Hepatocyte (in vitro differentiated cells): ENCODE results near the gene PSMG2. TPM values are rescaled to one million over a fixed set of nuclear protein-coding genes. Genes with fewer than 3 reads are reported as not detected.
"Not testable (repeated sequence)": the region's sequence is repeated elsewhere in the genome, so short reads cannot be mapped to it uniquely, and the experiment has no call there.

Experiments
- DNase-seq: peaks from one replicate; pipeline ENCODE4 v3.0.0-alpha.2; 2016; ENCODE audit warnings: low spot score
- H2AFZ ChIP-seq: fragments of 200-600 bp; sonication (generic); 2 replicates; pipeline ENCODE4 v1.6.0; 2016; ENCODE audit warnings: antibody characterized with exemption, mild to moderate bottlenecking
- H3K27ac ChIP-seq: fragments of 200-600 bp; sonication (generic); 2 replicates; pipeline ENCODE4 v1.5.1; 2016; ENCODE audit warnings: mild to moderate bottlenecking
- H3K27me3 ChIP-seq: fragments of 200-600 bp; sonication (generic); 2 replicates; pipeline ENCODE4 v1.6.1; 2016
- H3K36me3 ChIP-seq: fragments of 200-600 bp; sonication (generic); replicated peaks from 2 replicates; pipeline ENCODE4 v1.5.1; 2016; ENCODE audit warnings: low read depth; ENCODE audit not compliant: insufficient read depth
- H3K4me1 ChIP-seq: fragments of 200-600 bp; sonication (generic); 2 replicates; pipeline ENCODE4 v1.5.1; 2016; ENCODE audit warnings: mild to moderate bottlenecking, moderate library complexity; ENCODE audit not compliant: insufficient read depth
- H3K4me2 ChIP-seq: fragments of 200-600 bp; sonication (generic); 2 replicates; pipeline ENCODE4 v1.6.0; 2016
- H3K4me3 ChIP-seq: fragments of 200-600 bp; sonication (generic); 2 replicates; pipeline ENCODE4 v1.5.1; 2016; ENCODE audit warnings: mild to moderate bottlenecking
- H3K79me2 ChIP-seq: fragments of 200-600 bp; sonication (generic); 2 replicates; pipeline ENCODE4 v1.6.0; 2017; ENCODE audit warnings: mild to moderate bottlenecking
- H3K9me2 ChIP-seq: fragments of 200-600 bp; sonication (generic); replicated peaks from 2 replicates; pipeline ENCODE4 v1.6.0; 2017; ENCODE audit warnings: mild to moderate bottlenecking; ENCODE audit not compliant: insufficient read depth
- H3K9me3 ChIP-seq: fragments of 200-600 bp; sonication (generic); 2 replicates; pipeline ENCODE4 v1.5.1; 2016; ENCODE audit warnings: low read depth, mild to moderate bottlenecking
- H4K20me1 ChIP-seq: fragments of 200-600 bp; sonication (generic); 2 replicates; pipeline ENCODE4 v1.6.0; 2016; ENCODE audit warnings: mild to moderate bottlenecking; ENCODE audit not compliant: insufficient read depth, poor library complexity, severe bottlenecking
- EZH2 ChIP-seq: fragments of 200-600 bp; sonication (generic); IDR thresholded peaks from 2 replicates; pipeline ENCODE4 v1.6.1; 2016; ENCODE audit warnings: antibody characterized with exemption, mild to moderate bottlenecking, borderline replicate concordance
- EZH2phosphoT487 ChIP-seq: fragments of 200-600 bp; sonication (generic); IDR thresholded peaks from one replicate; pipeline ENCODE4 v1.6.1; 2018; ENCODE audit warnings: antibody characterized with exemption, mild to moderate bottlenecking, low read depth, moderate library complexity; ENCODE audit not compliant: unreplicated experiment, severe bottlenecking
- WGBS: methylation state at CpG from one replicate; pipeline ENCODE4 v1.1.6; 2016; ENCODE audit warnings: low lambda C conversion rate; ENCODE audit errors: missing lambda C conversion rate; 5-methylcytosine and 5-hydroxymethylcytosine counted together
- polyA plus RNA-seq: library from polyadenylated mRNA; unstranded; fragments of >200 nt; fragmentation: Nextera tagmentation; extraction: Ambion mirVana; gene quantifications from 2 replicates; pipeline ENCODE4 v1.2.1, GENCODE V29; 2016
- total RNA-seq: library from RNA; depleted of rRNA; stranded (reverse); fragments of >200 nt; gene quantifications from 2 replicates; pipeline ENCODE4 v1.2.3, GENCODE V29; 2014
- TF ChIP-seq, protein P1 (sequence below): fragments of 200-600 bp; sonication (generic); IDR thresholded peaks from 2 replicates; pipeline ENCODE4 v1.5.1; 2016; ENCODE audit warnings: antibody characterized with exemption, mild to moderate bottlenecking; ENCODE audit not compliant: poor library complexity

The PSMG2 gene
- total and polyA plus RNA-seq, 2 experiments from 2014 or later: 76.2 to 79.4 TPM

DNA sequence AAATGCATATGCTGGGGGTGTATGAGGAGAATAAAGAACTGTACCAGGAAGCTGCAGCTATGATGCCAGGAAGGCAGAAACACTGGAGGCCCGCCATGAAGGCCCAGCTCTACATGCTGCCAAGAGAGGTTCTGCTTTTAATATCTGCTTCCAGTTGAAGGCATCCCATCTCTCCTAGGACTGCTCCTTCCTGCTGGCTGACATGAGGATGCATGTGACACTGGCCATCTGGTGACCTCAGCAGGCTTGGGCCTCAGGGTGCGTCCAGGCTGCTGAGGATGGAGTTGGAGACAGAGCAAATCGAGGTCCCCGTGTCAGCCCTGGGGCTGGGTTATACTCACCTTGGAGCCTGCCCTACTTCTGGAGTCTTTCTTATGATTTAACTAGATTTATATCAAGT, 49.0 kb downstream of the PSMG2 start:
- H3K4me3 ChIP-seq: no peak overlapping the region
- no peaks in the 10 kb centered on the region for H3K9me3 ChIP-seq
- TF ChIP-seq EZH2phosphoT487 (no peak), EZH2 (no peak)
- TF ChIP-seq, protein P1, sequence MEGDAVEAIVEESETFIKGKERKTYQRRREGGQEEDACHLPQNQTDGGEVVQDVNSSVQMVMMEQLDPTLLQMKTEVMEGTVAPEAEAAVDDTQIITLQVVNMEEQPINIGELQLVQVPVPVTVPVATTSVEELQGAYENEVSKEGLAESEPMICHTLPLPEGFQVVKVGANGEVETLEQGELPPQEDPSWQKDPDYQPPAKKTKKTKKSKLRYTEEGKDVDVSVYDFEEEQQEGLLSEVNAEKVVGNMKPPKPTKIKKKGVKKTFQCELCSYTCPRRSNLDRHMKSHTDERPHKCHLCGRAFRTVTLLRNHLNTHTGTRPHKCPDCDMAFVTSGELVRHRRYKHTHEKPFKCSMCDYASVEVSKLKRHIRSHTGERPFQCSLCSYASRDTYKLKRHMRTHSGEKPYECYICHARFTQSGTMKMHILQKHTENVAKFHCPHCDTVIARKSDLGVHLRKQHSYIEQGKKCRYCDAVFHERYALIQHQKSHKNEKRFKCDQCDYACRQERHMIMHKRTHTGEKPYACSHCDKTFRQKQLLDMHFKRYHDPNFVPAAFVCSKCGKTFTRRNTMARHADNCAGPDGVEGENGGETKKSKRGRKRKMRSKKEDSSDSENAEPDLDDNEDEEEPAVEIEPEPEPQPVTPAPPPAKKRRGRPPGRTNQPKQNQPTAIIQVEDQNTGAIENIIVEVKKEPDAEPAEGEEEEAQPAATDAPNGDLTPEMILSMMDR: no peak
- no peak overlapping the region for H3K4me2 ChIP-seq
- H3K9me2 ChIP-seq: no peaks in the 10 kb centered on the region
- H3K4me1 ChIP-seq: no peaks in the 10 kb centered on the region
- no peaks in the 10 kb centered on the region for H4K20me1 ChIP-seq
- H3K27ac ChIP-seq: no peak overlapping the region
- H3K79me2 ChIP-seq: no peaks in the 10 kb centered on the region
- no peak for DNase-seq
- no peak overlapping the region for H2AFZ ChIP-seq
- H3K36me3 ChIP-seq: no peaks in the 10 kb centered on the region
- no peaks in the 10 kb centered on the region for H3K27me3 ChIP-seq
- WGBS: 94% methylated on average over 4 of the region's 4 CpGs

DNA sequence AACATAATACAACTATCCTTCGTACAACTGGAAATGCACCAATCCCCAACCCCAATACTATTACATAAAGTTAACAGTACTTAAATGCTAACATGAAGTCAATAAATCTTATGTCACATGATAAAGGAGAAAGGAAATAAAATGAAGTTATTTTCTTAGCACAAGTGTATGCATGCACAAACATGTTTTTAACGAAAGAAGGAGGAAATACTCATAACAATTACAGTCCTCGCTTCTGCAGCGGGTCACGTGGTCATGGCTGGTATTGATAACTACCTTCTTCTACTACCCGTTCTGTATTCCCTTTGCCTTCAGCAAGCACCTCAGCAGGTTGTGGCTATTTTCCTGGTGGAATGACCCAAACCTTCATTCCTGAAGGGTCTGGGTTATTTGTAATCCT, 51.7 kb downstream of the PSMG2 start:
- H3K27ac ChIP-seq: no peak overlapping the region
- 92% methylated on average over 6 of the region's 6 CpGs for WGBS
- no peaks in the 10 kb centered on the region for H3K79me2 ChIP-seq
- no peak overlapping the region for H3K4me3 ChIP-seq
- no peaks in the 10 kb centered on the region for H3K9me2 ChIP-seq
- H4K20me1 ChIP-seq: no peaks in the 10 kb centered on the region
- H3K9me3 ChIP-seq: no peaks in the 10 kb centered on the region
- H3K27me3 ChIP-seq: no peaks in the 10 kb centered on the region
- no peak overlapping the region for H2AFZ ChIP-seq
- TF ChIP-seq EZH2 (no peak), EZH2phosphoT487 (no peak)
- TF ChIP-seq, protein P1: no peak
- H3K4me2 ChIP-seq: no peak overlapping the region
- H3K36me3 ChIP-seq: no peaks in the 10 kb centered on the region
- no peaks in the 10 kb centered on the region for H3K4me1 ChIP-seq
- no peak for DNase-seq

DNA sequence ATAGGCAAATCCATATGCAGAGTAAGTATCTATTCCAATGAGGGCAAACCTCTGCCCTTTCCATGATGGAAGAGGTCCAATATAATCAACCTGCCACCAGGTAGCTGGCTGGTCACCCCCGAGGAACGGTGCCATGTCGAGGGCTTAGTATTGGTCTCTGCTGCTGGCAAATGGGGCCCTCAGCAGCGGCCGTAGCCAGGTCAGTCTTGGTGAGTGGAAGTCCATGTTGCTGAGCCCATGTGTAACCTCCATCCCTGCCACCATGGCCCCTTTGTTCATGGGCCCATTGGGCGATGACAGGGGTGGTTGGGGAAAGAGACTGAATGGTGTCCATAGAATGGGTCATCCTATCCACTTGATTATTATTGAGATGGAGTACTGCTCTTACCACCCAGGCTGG, 52.8 kb downstream of the PSMG2 start:
- not testable (repeated sequence) for DNase-seq, H4K20me1 ChIP-seq, H2AFZ ChIP-seq, H3K9me2 ChIP-seq, H3K9me3 ChIP-seq, H3K4me2 ChIP-seq, H3K36me3 ChIP-seq, H3K27me3 ChIP-seq, H3K79me2 ChIP-seq, H3K4me1 ChIP-seq, H3K4me3 ChIP-seq, H3K27ac ChIP-seq
- 94% methylated on average over 6 of the region's 6 CpGs for WGBS

DNA sequence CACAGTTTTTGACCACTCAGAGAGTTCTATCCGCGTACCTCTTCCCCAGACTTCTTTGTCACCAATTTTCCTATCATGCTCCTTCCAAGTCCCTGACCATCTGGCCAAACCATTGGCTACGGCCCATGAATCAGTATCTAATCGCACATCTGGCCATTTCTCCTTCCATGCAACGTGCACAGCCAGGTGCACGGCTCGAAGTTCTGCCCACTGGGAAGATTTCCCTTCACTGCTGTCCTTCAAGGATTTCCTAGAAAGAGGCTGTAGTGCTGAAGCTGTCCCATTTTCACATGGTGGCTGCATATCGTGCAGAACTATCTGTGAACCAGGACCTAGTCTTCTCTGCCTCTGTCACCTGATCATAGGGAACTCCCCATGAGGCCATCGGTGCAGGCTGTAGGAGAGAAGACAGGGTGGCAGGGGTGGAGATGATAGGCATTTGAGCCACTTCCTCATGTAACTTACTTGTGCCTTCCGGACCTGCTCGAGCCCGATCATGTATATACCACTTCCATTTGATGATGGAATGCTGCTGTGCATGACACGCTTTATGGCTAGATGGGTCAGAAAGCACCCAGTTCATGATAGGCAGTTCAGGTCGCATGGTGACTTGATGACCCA, 53.9 kb downstream of the PSMG2 start:
- H3K9me3 ChIP-seq, H3K79me2 ChIP-seq, H3K4me2 ChIP-seq, H3K27me3 ChIP-seq, H3K27ac ChIP-seq, H3K36me3 ChIP-seq, DNase-seq, H3K4me3 ChIP-seq, H4K20me1 ChIP-seq, H3K9me2 ChIP-seq, H2AFZ ChIP-seq, H3K4me1 ChIP-seq: not testable (repeated sequence)
- WGBS: 94% methylated on average over 14 of the region's 14 CpGs

DNA sequence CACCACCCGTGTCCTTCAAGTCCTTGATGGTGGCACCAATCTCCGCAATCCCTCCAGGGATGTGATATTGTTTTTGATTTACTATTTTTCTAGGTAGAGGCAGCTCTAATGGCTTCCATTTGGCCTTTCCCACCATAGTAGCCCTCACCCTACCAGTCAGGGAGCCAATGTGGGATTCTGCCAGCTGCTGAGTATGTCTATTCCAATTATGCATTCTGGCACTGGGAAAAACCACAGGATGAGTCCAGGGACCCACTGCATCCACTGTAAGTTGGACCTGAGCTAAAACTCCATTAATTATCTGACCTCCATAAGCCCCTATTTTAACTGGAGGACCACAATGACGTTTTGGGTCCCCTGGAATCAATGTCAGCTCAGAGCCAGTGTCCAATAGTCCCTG, 55.7 kb downstream of the PSMG2 start:
- H3K79me2 ChIP-seq, H3K4me1 ChIP-seq: not testable (repeated sequence)
- 83% methylated on average over 3 of the region's 3 CpGs for whole genome bisulfite sequencing

More for the DNA sequence above, 55.7 kb downstream of the PSMG2 start:
- H4K20me1 ChIP-seq, DNase-seq, H3K4me3 ChIP-seq, H3K9me2 ChIP-seq, H3K4me2 ChIP-seq, H3K36me3 ChIP-seq, H2AFZ ChIP-seq, H3K9me3 ChIP-seq, H3K27ac ChIP-seq, H3K27me3 ChIP-seq: not testable (repeated sequence)
